K562 (cell line): ENCODE data around the gene POLR2M. TPM values are rescaled to one million over a fixed set of nuclear protein-coding genes. Genes with fewer than 3 reads are reported as not detected.

Experiments used
- ATAC-seq: fragments of 200-7000 bp; cut with Tn5 transposase; 3 replicates; pipeline ENCODE4 v1.9.1; 2020; ENCODE audit warnings: moderate library complexity
- BruUV-seq: library from RNA; stranded (reverse); fragments of 400-500 nt; replicated peaks from 2 replicates; lab custom pipeline; 2021; lab: Mats Ljungman, UMichigan
- CTCF ChIA-PET: fragments of 300-600 bp; formaldehyde crosslinking; extraction: SDS; loops from one replicate; lab custom pipeline; 2021; ENCODE audit warnings: low intra/inter-chr PET ratio; lab: Yijun Ruan, JAX
- POLR2A ChIA-PET: fragments of 300-600, 350-650 bp; sonication (Branson Sonifier 250); formaldehyde crosslinking; extraction: SDS; loops from one replicate; lab custom pipeline; 2021; ENCODE audit warnings: antibody characterized with exemption, inconsistent platforms; lab: Yijun Ruan, JAX
- DNase-seq, 4 experiments: peaks; one replicate each; pipeline versions ENCODE4 v3.0.0 to v3.0.0-alpha.2; 2011 to 2018; ENCODE audit warnings: low spot score in 3 of 4, mixed read lengths in 3 of 4; ENCODE audit errors: extremely low read depth in 1 of 4
- FAIRE-seq: peaks from 2 replicates; lab custom pipeline; 2011; peaks lifted over from hg19 to GRCh38; lab: Jason Lieb, UNC
- H2AFZ ChIP-seq: 2 replicates; pipeline ENCODE4 v1.6.0; 2011; ENCODE audit warnings: low read depth, low read length, control low read depth, inconsistent platforms
- H3K27ac ChIP-seq: fragments of 200-600 bp; 3 replicates; pipeline ENCODE4 v1.8.0; 2011; ENCODE audit warnings: low read depth, mild to moderate bottlenecking, control low read depth, inconsistent platforms, low read length, moderate library complexity, mixed read lengths; ENCODE audit errors: extremely low read depth
- H3K27me3 ChIP-seq, 2 experiments: fragments of 300-600 bp in 1 of 2; 2 replicates in 1 of 2; 3 replicates in 1 of 2; pipeline versions ENCODE4 v1.6.0 to v1.8.0; 2011; ENCODE audit warnings: inconsistent platforms in 2 of 2, low read length in 2 of 2, mild to moderate bottlenecking in 1 of 2, mixed read lengths in 1 of 2, moderate library complexity in 1 of 2; ENCODE audit not compliant: control insufficient read depth in 2 of 2, insufficient read depth in 2 of 2
- H3K36me3 ChIP-seq: fragments of 300-600 bp; 3 replicates; pipeline ENCODE4 v1.8.0; 2011; ENCODE audit warnings: mild to moderate bottlenecking, low read length, inconsistent platforms; ENCODE audit not compliant: control insufficient read depth, insufficient read depth
- H3K4me1 ChIP-seq, 2 experiments: fragments of 200-600 bp in 1 of 2; replicated peaks in 1 of 2; 2 replicates in 1 of 2; 3 replicates in 1 of 2; pipeline versions ENCODE4 v1.5.1 to v1.8.0; 2011; ENCODE audit warnings: inconsistent platforms in 2 of 2, low read length in 2 of 2, mild to moderate bottlenecking in 1 of 2, mixed read lengths in 1 of 2, moderate library complexity in 1 of 2; ENCODE audit not compliant: control insufficient read depth in 2 of 2, insufficient read depth in 2 of 2
- H3K4me2 ChIP-seq: 2 replicates; pipeline ENCODE4 v1.6.1; 2011; ENCODE audit warnings: low read length, control low read depth, inconsistent platforms, mixed read lengths; ENCODE audit not compliant: insufficient read depth
- H3K4me3 ChIP-seq: fragments of 200-600 bp; sonication (generic), shearing (Covaris generic); 2 replicates; pipeline ENCODE4 v1.5.1; 2016; ENCODE audit warnings: control low read depth, inconsistent platforms
- H3K79me2 ChIP-seq: fragments of 200-600 bp; 3 replicates; pipeline ENCODE4 v1.8.0; 2011; ENCODE audit warnings: low read length, inconsistent platforms; ENCODE audit not compliant: control insufficient read depth, insufficient read depth
- H3K9ac ChIP-seq, 2 experiments: 2 replicates each; pipeline versions ENCODE4 v1.6.0 to v1.6.1; 2011; ENCODE audit warnings: low read depth in 2 of 2, low read length in 2 of 2, control low read depth in 1 of 2, inconsistent platforms in 1 of 2, mild to moderate bottlenecking in 1 of 2, mixed read lengths in 1 of 2; ENCODE audit not compliant: insufficient read depth in 1 of 2
- H3K9me1 ChIP-seq: one replicate; pipeline ENCODE4 v1.6.0; 2011; ENCODE audit warnings: inconsistent platforms, mild to moderate bottlenecking, low read length, moderate library complexity; ENCODE audit not compliant: control insufficient read depth, insufficient read depth
- H3K9me3 ChIP-seq: replicated peaks from 2 replicates; pipeline ENCODE4 v1.5.1; 2011; ENCODE audit warnings: low read depth, low read length, inconsistent platforms; ENCODE audit not compliant: control insufficient read depth, insufficient read depth
- H4K20me1 ChIP-seq: replicated peaks from 2 replicates; pipeline ENCODE4 v1.6.1; 2011; ENCODE audit warnings: low read length, inconsistent platforms, mixed read lengths; ENCODE audit not compliant: control insufficient read depth, insufficient read depth
- CCNT2 ChIP-seq: IDR thresholded peaks from 2 replicates; pipeline ENCODE4 v1.6.1; 2011; ENCODE audit warnings: borderline replicate concordance, low read depth, mild to moderate bottlenecking, moderate library complexity, mixed read lengths, low read length; ENCODE audit not compliant: insufficient read length; ENCODE audit errors: extremely low read depth
- CTCF ChIP-seq, 3 experiments: IDR thresholded peaks in 2 of 3; conservative IDR thresholded peaks in 1 of 3; 2 replicates each; pipeline ENCODE4 v1.5.1; 2011 to 2012; ENCODE audit warnings: low read length in 3 of 3, mild to moderate bottlenecking in 3 of 3, control low read depth in 2 of 3, improper control_type of control experiment in 1 of 3, inconsistent platforms in 1 of 3, low read depth in 1 of 3, mixed read lengths in 1 of 3, moderate library complexity in 1 of 3; ENCODE audit not compliant: insufficient read depth in 2 of 3
- HDAC3 ChIP-seq: fragments of 450-650 bp; IDR thresholded peaks from 2 replicates; pipeline ENCODE4 v1.6.1; 2018; ENCODE audit warnings: borderline replicate concordance, mild to moderate bottlenecking, moderate library complexity; ENCODE audit not compliant: partially characterized antibody
- MCM7 ChIP-seq, 2 experiments: fragments of 450-650 bp; IDR thresholded peaks; 2 replicates each; pipeline ENCODE4 v1.6.1; 2016 to 2018
- NFIX ChIP-seq: fragments of 250-450 bp; sonication (Bioruptor Pico); IDR thresholded peaks from 2 replicates; pipeline ENCODE4 v1.4.0; 2020; ENCODE audit warnings: low read depth, mild to moderate bottlenecking, moderate library complexity
- PHB2 ChIP-seq: fragments of 450-650 bp; IDR thresholded peaks from 2 replicates; pipeline ENCODE4 v1.6.1; 2017; ENCODE audit warnings: low read depth
- SAFB ChIP-seq: fragments of 200-400 bp; formaldehyde crosslinking; IDR thresholded peaks from 2 replicates; pipeline ENCODE4 v1.6.1; 2017; ENCODE audit warnings: low read depth, low read length, borderline replicate concordance
- SMAD4 ChIP-seq: fragments of 250-450 bp; sonication (Bioruptor Pico); conservative IDR thresholded peaks from 2 replicates; pipeline ENCODE4 v1.8.0; 2021; ENCODE audit warnings: inconsistent platforms, mild to moderate bottlenecking, moderate library complexity
- ZBTB49 ChIP-seq: sonication (generic); formaldehyde crosslinking; IDR thresholded peaks from 2 replicates; pipeline ENCODE4 v1.8.0; 2022; ENCODE audit warnings: missing genetic modification reagents, mild to moderate bottlenecking, borderline replicate concordance
- ZNF830 ChIP-seq: fragments of 250-450 bp; sonication (Bioruptor Pico); IDR thresholded peaks from 2 replicates; pipeline ENCODE4 v1.5.0; 2021; ENCODE audit warnings: mild to moderate bottlenecking
- WGBS: fragments of 100-300 bp; shearing (Covaris generic); methylation state at CpG from one replicate; pipeline ENCODE4 v1.1.6; 2016; ENCODE audit warnings: low coverage, mixed read lengths; ENCODE audit not compliant: insufficient coverage; ENCODE audit errors: missing lambda C conversion rate; 5-methylcytosine and 5-hydroxymethylcytosine counted together
- in situ Hi-C: fragments of 300-500 bp; cut with MboI; formaldehyde crosslinking; loops from 4 replicates; pipeline ENCODE4 v1.15.0; 2018; ENCODE audit warnings: inconsistent platforms, mixed read lengths
- intact Hi-C: fragments of 100-400 bp; cut with micrococcal nuclease; formaldehyde crosslinking; loops from 2 replicates; pipeline ENCODE4 v1.14.2; 2022
- polyA plus RNA-seq, 8 experiments: library from polyadenylated mRNA; depleted of rRNA in 4 of 8; stranded (reverse) in 5 of 8; unstranded in 3 of 8; fragments of >200 nt; fragmentation: Nextera tagmentation in 2 of 8; fragmentation: Illumina TruSeq in 1 of 8; extraction: Ambion mirVana in 2 of 8; extraction: Trizol in 1 of 8; gene quantifications; 2 replicates each; pipeline versions ENCODE4 v1.2.1 to v1.2.3, GENCODE V29; 2011 to 2014; ENCODE audit warnings: inconsistent platforms in 1 of 8, missing spikeins in 1 of 8
- total RNA-seq, 7 experiments: library from RNA; depleted of rRNA in 6 of 7; stranded (reverse); fragments of >200 nt in 6 of 7; fragmentation: Illumina TruSeq in 2 of 7; extraction: Trizol in 2 of 7; gene quantifications; 2 replicates each; pipeline versions ENCODE4 v1.2.1 to v1.2.3, GENCODE V29; 2011 to 2021; ENCODE audit warnings: low replicate concordance in 1 of 7

Gene POLR2M
- total and polyA plus RNA-seq, 9 of the 15 experiments (the other 6 are each of a cell fraction or from before 2014, with no cell fraction given), result 9.2 to 1,050 (median 43.0) TPM

GRCh38 chr15:57685306-57686095 lies 21.0 kb upstream of the POLR2M start:
- intact Hi-C loops (no loop called here), in situ Hi-C loops (no loop called here)
- POLR2A ChIA-PET, result interaction anchor here (1.4 kb wide), 1 partner anchor 11 kb away, joined by 4 read pairs; no protein-coding TSS in a partner anchor
- Histone ChIP-seq H3K27me3 (peaks cover 24 to 25% of the 10 kb centered on the region in 2 experiments), H3K4me2 (no peak overlapping the region), H2AFZ (no peak overlapping the region), H3K9me1 (no peaks in the 10 kb centered on the region), H3K9ac (no peak overlapping the region), H3K36me3 (no peaks in the 10 kb centered on the region), H3K9me3 (no peaks in the 10 kb centered on the region), H3K27ac (no peak overlapping the region), H4K20me1 (no peaks in the 10 kb centered on the region), H3K4me3 (no peak overlapping the region), H3K79me2 (no peaks in the 10 kb centered on the region), H3K4me1 (no peaks in the 10 kb centered on the region)
- no peak for FAIRE-seq
- TF ChIP-seq CCNT2 (no peak), PHB2 (no peak)
- WGBS, result 0% methylated on average over 7 of the region's 7 CpGs
- CTCF ChIA-PET, result no interaction called here
- no peak for ATAC-seq
- no TSS peak for BruUV-seq
- no peak for DNase-seq

- CTCF ChIA-PET, result no interaction called here
- Histone ChIP-seq H3K9me3 (no peaks in the 10 kb centered on the region), H3K79me2 (no peaks in the 10 kb centered on the region), H4K20me1 (no peaks in the 10 kb centered on the region), H3K4me3 (no peak overlapping the region), H3K4me1 (no peaks in the 10 kb centered on the region), H3K36me3 (no peaks in the 10 kb centered on the region), H3K9me1 (no peaks in the 10 kb centered on the region), H3K27me3 (peaks cover 20 to 25% of the 10 kb centered on the region in 2 experiments), H3K9ac (no peak overlapping the region), H3K4me2 (no peak overlapping the region), H2AFZ (no peak overlapping the region), H3K27ac (no peak overlapping the region)
- 1% methylated on average over 4 of the region's 4 CpGs for WGBS
- DNase-seq (no peak), ATAC-seq (no peak), FAIRE-seq (no peak)
- BruUV-seq, result no TSS peak
- in situ Hi-C loops, result no loop called here
- POLR2A ChIA-PET, result interaction anchor here (1.4 kb wide), 1 partner anchor 10 kb away, joined by 4 read pairs; no protein-coding TSS in a partner anchor
- intact Hi-C loops, result no loop called here
- TF ChIP-seq MCM7 (IDR thresholded peaks at IDR 0.05), result no peak
- no peak for TF ChIP-seq SMAD4 (CRISPR knock-in tag)
- TF ChIP-seq CTCF (IDR thresholded peaks at IDR 0.05 in 2 of 3, conservative IDR thresholded peaks at IDR 0.05 in 1 of 3; ENCODE audit: insufficient read depth in 2 of 3, low read depth in 1 of 3, low read length in 3 of 3), result no peak
- no peak for TF ChIP-seq NFIX
- no peak for TF ChIP-seq ZBTB49 (CRISPR knock-in tag)
- no peak for TF ChIP-seq SAFB
- TF ChIP-seq ZNF830 (CRISPR knock-in tag), result no peak
- no peak for TF ChIP-seq HDAC3
Observed at GRCh38 chr15:57686657-57687056, 19.9 kb upstream of the POLR2M start.
